GM18520 (cell line): Measurements from ENCODE around the gene APLP2.
"Not testable (repeated sequence)": the region's sequence is repeated elsewhere in the genome, so short reads cannot be mapped to it uniquely, and the experiment has no call there.

Source experiments
- ATAC-seq: cut with Tn5 transposase; IDR thresholded peaks from one replicate; pipeline ENCODE4 v1.9.1; 2021; ENCODE audit not compliant: unreplicated experiment

Gene APLP2

DNA sequence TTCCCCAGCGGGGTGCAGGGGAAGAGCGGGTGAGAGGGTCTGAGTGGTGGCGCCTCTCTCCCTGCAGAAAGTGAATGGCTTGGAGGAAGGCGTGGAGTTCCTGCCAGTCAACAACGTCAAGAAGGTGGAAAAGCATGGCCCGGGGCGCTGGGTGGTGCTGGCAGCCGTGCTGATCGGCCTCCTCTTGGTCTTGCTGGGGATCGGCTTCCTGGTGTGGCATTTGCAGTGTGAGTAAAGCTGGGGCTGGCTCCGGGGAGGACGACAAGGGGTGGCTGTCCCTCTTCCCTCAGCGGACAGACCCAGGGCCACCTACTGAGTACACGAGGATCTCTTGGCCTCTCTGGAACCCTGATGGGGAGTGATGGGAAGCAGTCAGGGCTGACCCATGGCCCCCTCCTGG lies 118.4 kb downstream of the APLP2 start:
- no peak for ATAC-seq

DNA sequence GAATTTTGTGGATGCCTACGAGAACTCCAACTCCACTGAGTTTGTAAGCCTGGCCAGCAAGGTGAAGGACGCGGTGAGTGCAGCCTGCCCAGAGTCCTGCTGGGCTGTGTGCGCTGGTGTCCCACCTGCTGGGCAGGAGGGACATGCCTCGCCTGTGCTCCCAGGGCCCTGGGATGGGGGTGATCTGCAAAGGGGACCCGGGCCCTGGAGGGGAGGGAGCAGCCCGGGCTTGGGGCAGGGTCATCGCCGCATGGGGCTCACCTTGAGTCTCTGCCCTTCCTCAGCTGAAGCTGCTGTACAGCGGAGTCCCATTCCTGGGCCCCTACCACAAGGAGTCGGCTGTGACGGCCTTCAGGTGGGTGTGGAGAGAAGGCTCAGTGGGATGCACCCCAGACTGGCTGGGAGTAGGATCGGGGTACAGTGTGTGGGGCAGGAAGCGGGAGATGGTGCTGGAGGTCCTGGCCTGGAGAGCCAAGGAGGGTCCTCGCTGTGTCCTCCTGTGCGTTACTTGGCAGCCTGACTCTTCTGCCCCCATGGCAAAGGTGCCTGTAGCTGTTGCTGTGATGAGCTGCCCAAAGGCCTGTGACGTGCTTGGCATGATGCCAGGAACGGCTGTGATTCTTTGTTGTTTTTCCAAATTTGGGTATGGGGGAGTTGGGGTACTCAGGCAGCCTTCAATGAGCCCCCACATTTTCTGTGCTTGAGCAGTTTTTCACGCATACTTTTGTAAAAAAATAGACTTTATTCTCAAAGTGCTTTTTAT lies 119.1 kb downstream of the APLP2 start:
- ATAC-seq, result no peak

DNA sequence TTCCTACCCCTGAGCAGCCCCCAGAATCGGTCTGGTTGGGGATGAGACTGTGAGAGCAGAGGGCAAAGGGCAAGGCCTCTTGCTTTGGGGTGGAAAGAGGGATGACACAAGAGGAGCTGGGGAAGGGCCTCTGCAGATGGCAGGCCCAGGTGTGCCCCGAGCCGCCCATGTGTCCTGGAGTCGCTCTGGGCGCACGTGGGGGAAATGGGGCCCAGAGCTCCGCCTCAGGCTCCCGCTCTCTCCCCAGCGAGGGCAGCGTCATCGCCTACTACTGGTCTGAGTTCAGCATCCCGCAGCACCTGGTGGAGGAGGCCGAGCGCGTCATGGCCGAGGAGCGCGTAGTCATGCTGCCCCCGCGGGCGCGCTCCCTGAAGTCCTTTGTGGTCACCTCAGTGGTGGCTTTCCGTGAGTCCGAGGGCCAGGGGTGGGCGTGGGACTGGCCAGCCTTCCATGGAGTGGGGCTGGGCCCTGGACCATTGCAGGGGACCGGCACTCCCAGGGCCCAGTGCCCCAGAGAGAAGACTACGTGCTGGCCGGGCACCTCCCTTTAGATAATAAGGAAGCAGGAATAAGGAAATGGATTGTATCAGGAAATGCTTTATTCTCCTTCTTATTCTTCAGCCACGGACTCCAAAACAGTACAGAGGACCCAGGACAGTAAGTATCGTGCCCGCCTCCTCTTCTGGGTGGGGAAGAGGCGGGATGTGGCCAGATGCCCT lies 120.0 kb downstream of the APLP2 start:
- ATAC-seq, result no peak

DNA sequence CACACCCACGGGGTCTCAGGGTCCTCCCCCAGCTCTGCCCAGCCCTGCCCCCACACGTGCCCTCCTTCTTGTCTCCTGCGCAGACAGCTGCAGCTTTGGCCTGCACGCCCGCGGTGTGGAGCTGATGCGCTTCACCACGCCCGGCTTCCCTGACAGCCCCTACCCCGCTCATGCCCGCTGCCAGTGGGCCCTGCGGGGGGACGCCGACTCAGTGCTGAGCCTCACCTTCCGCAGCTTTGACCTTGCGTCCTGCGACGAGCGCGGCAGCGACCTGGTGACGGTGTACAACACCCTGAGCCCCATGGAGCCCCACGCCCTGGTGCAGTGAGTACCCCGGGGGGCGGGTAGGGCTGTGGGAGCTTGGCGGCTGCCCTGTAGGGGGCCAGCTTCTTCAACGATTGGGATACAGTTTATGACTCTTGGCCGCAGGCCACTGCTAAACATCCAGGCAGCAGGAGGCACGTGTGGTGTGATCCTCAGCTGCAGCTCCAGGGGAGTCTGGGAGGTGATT lies 120.7 kb downstream of the APLP2 start:
- ATAC-seq, result no peak

DNA sequence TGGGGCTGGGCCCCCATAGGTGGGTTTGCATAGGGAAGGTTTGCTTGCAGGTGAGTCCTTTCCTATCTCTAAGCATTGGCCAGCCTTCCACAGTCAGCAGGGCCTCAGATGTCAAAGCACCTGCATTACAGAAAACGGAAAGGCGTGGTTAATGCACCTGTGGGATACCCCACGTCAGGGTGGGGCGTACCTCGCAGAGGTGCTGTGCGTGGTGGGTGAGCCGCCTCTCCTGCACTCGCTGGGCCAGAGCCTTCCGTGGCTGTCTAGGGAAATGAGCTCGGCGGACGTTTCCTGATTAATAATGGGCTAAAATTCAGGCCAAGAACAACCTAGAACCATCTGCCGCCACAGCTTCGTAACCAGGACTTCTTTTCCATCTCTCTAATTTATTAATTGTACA lies 122.2 kb downstream of the APLP2 start:
- ATAC-seq, result no peak

DNA sequence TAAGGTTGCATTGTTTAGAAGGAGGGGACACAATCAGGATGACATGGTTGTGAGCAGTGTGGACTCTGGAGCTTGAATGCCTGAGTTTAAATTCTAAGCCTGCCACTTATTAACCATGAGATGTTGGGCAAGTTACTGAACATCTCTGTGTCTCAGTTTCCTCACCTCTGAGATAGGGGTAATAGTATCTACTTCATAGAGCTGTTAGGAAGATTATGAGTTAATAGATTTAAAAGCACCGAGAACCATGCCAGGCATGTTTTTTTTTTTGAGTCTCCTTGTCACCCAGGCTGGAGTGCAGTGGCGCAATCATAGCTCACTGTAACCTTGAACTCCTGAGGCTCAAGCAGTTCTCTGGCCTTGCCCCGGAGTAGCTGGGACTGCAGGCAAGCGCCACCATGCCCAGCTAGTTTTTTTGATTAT lies 123.2 kb downstream of the APLP2 start:
- no peak for ATAC-seq

DNA sequence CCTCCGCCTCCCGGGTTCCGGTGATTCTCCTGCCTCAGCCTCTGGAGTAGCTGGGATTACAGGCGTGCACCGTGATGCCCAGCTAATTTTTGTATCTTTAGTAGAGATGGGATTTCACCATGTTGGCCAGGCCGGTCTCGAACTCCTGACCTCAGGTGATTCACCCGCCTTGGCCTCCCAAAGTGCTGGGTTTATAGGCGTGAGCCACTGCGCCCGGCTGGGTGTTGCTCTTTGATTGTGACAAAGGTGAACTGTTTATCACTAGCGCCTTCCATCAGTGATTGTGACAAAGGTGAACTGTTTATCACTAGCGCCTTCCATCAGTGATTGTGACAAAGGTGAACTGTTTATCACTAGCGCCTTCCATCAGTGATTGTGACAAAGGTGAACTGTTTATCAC lies 123.9 kb downstream of the APLP2 start:
- ATAC-seq, result not testable (repeated sequence)
